HepG2 (cell line): ENCODE measurements around the gene SERPINB1. TPM values are rescaled to one million over a fixed set of nuclear protein-coding genes. Genes with fewer than 3 reads are reported as not detected.

Experiments used
- ATAC-seq: fragments of 200-7000 bp; cut with Tn5 transposase; 3 replicates; pipeline ENCODE4 v1.9.1; 2020; ENCODE audit warnings: mild to moderate bottlenecking, moderate library complexity
- BruUV-seq: library from RNA; stranded (reverse); fragments of 400-500 nt; replicated peaks from 2 replicates; lab custom pipeline; 2021; lab: Mats Ljungman, UMichigan
- CTCF ChIA-PET: fragments of 300-600 bp; formaldehyde crosslinking; extraction: SDS; loops from one replicate; lab custom pipeline; 2021; ENCODE audit warnings: low total read pairs, inconsistent platforms, low intra/inter-chr PET ratio; lab: Yijun Ruan, JAX
- POLR2A ChIA-PET: fragments of 350-600 bp; sonication (Branson Sonifier 250); formaldehyde crosslinking; loops from one replicate; lab custom pipeline; 2020; ENCODE audit warnings: antibody characterized with exemption, inconsistent platforms; lab: Yijun Ruan, JAX
- DNase-seq: peaks from one replicate; pipeline ENCODE4 v3.0.0-alpha.2; 2015; ENCODE audit warnings: low spot score
- FAIRE-seq: peaks from 3 replicates; lab custom pipeline; 2011; peaks lifted over from hg19 to GRCh38; lab: Jason Lieb, UNC
- H2AFZ ChIP-seq: one replicate; pipeline ENCODE4 v1.6.1; 2011; ENCODE audit warnings: low read length, inconsistent platforms
- H3K27ac ChIP-seq: fragments of 300-600 bp; 3 replicates; pipeline ENCODE4 v1.8.0; 2011; ENCODE audit warnings: mixed run types, mild to moderate bottlenecking, mixed read lengths, low read length, inconsistent platforms; ENCODE audit not compliant: insufficient read depth; ENCODE audit errors: extremely low read length
- H3K27me3 ChIP-seq, 2 experiments: fragments of 200-600 bp in 1 of 2; 2 replicates in 1 of 2; 3 replicates in 1 of 2; pipeline versions ENCODE4 v1.6.0 to v1.8.0; 2011; ENCODE audit warnings: low read length in 2 of 2, mild to moderate bottlenecking in 2 of 2, moderate library complexity in 2 of 2, inconsistent platforms in 1 of 2; ENCODE audit not compliant: insufficient read depth in 2 of 2, control insufficient read depth in 1 of 2
- H3K36me3 ChIP-seq, 2 experiments: fragments of 200-600 bp in 1 of 2; replicated peaks in 1 of 2; 2 replicates in 1 of 2; 3 replicates in 1 of 2; pipeline versions ENCODE4 v1.5.1 to v1.8.0; 2011; ENCODE audit warnings: low read length in 2 of 2, inconsistent platforms in 1 of 2; ENCODE audit not compliant: insufficient read depth in 2 of 2, control insufficient read depth in 1 of 2
- H3K4me1 ChIP-seq: 2 replicates; pipeline ENCODE4 v1.5.1; 2012; ENCODE audit warnings: low read length, inconsistent platforms; ENCODE audit not compliant: insufficient read depth
- H3K4me2 ChIP-seq: 2 replicates; pipeline ENCODE4 v1.6.0; 2011; ENCODE audit warnings: low read depth, low read length, inconsistent platforms
- H3K4me3 ChIP-seq, 3 experiments: fragments of 200-600 bp in 1 of 3; sonication (generic), shearing (Covaris generic) in 1 of 3; replicated peaks in 1 of 3; 2 replicates each; pipeline ENCODE4 v1.5.1; 2011 to 2016; ENCODE audit warnings: low read length in 3 of 3, inconsistent platforms in 2 of 3, low read depth in 2 of 3, mild to moderate bottlenecking in 2 of 3, control low read depth in 1 of 3, mixed read lengths in 1 of 3; ENCODE audit not compliant: insufficient read depth in 1 of 3
- H3K79me2 ChIP-seq: one replicate; pipeline ENCODE4 v1.6.1; 2011; ENCODE audit warnings: low read length, inconsistent platforms; ENCODE audit not compliant: insufficient read depth
- H3K9ac ChIP-seq: 2 replicates; pipeline ENCODE4 v1.6.0; 2011; ENCODE audit warnings: mild to moderate bottlenecking, low read depth, low read length, inconsistent platforms; ENCODE audit not compliant: insufficient read depth
- H3K9me3 ChIP-seq: 2 replicates; pipeline ENCODE4 v1.5.1; 2012; ENCODE audit warnings: mild to moderate bottlenecking, low read length
- H4K20me1 ChIP-seq: 2 replicates; pipeline ENCODE4 v1.6.0; 2011; ENCODE audit warnings: inconsistent platforms, mild to moderate bottlenecking, low read length, moderate library complexity; ENCODE audit not compliant: insufficient read depth
- MTA3 ChIP-seq: sonication (generic); formaldehyde crosslinking; IDR thresholded peaks from 2 replicates; pipeline ENCODE4 v1.4.0; 2020; ENCODE audit warnings: missing genetic modification reagents
- RBAK ChIP-seq: sonication (generic); formaldehyde crosslinking; IDR thresholded peaks from 2 replicates; pipeline ENCODE4 v1.5.1; 2020; ENCODE audit warnings: mild to moderate bottlenecking, missing genetic modification reagents
- WGBS: methylation state at CpG from one replicate; pipeline ENCODE4 v1.1.6; 2017; ENCODE audit warnings: low lambda C conversion rate; 5-methylcytosine and 5-hydroxymethylcytosine counted together
- in situ Hi-C: cut with HindIII; loops from 2 replicates; pipeline ENCODE4 v1.10.0; 2017; ENCODE audit warnings: low pct_unique_long_range_greater_than_20kb; ENCODE audit not compliant: extremely low pct_ligation_motif_present
- intact Hi-C: fragments of 100-400 bp; cut with micrococcal nuclease; formaldehyde crosslinking; loops from one replicate; pipeline ENCODE4 v1.10.0; 2022; ENCODE audit not compliant: unreplicated experiment
- polyA plus RNA-seq, 8 experiments: library from polyadenylated mRNA; depleted of rRNA in 3 of 8; stranded (reverse) in 7 of 8; unstranded in 1 of 8; fragments of >200 nt; fragmentation: Illumina TruSeq in 4 of 8; extraction: Trizol in 4 of 8; gene quantifications; 2 replicates each; pipeline versions ENCODE4 v1.2.1 to v1.2.3, GENCODE V29; 2011 to 2016; ENCODE audit warnings: low read depth in 4 of 8, missing spikeins in 1 of 8, mixed read lengths in 1 of 8; ENCODE audit not compliant: insufficient read depth in 1 of 8
- total RNA-seq, 5 experiments: library from RNA; depleted of rRNA; stranded (reverse); fragments of >200 nt; fragmentation: Illumina TruSeq; extraction: Trizol; gene quantifications; 2 replicates each; pipeline ENCODE4 v1.2.3, GENCODE V29; 2016; ENCODE audit warnings: low read depth in 1 of 5
- TF ChIP-seq, protein P1 (sequence below): sonication (generic); formaldehyde crosslinking; IDR thresholded peaks from 2 replicates; pipeline ENCODE4 v1.5.0; 2020; ENCODE audit warnings: missing genetic modification reagents
- TF ChIP-seq, protein P2 (sequence below): fragments of 450-650 bp; IDR thresholded peaks from 2 replicates; pipeline ENCODE4 v1.6.1; 2016

SERPINB1 gene
- total and polyA plus RNA-seq, 2 of the 13 experiments (the other 11 are each of a cell fraction or from before 2014, with no cell fraction given), result 41.4 to 60.5 TPM

DNA sequence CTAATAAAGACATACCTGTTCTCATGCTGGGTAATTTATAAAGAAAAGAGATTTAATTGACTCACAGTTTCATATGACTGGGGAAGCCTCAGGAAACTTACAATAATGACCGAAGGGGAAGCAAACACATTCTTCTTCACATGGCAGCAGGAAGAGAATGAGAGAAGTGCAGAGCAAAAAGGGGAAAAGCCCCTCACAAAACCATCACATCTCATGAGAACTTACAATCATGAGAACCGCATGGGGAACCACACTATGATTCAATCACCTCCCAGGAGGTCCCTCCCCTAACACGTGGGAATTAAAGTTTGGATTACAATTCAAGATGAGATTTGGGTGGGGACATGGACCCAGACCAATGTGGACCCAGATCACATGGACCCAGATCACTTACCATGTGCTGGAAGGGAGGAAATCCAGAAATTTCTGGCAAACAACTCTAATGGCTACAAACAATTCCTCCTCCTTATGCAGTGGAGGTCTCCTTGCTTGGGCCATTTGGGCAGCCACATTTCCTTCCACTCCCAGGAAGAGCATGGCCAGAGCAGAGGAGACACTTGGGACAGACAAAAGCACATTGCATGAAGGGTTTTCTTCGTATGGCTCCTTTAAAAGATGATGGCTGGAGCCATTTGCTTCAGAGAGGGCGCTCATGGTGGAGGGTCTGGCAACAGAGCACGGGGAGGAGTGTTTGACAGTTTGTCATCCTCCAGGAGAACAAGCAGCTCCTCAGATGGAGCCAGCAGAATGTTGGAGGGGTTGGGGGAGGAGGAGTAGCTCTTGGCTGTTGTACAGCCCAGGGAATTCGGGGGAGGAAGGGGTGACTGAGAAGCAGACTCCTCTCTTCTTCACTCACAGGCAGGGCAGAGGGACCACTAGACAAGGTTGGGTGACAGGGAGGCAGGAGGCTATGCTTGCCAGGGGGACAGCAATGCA is 31.0 kb upstream of the SERPINB1 start:
- Histone ChIP-seq H3K9ac (no peak overlapping the region), H3K4me1 (peaks cover 51% of the 10 kb centered on the region), H3K9me3 (no peaks in the 10 kb centered on the region), H3K36me3 (no peaks in the 10 kb centered on the region), H3K79me2 (no peaks in the 10 kb centered on the region), H3K4me3 (no peak overlapping the region), H3K27ac (no peak overlapping the region), H3K4me2 (no peak overlapping the region), H2AFZ (no peak overlapping the region), H3K27me3 (no peaks in the 10 kb centered on the region; a peak in 1 of 5 replicates), H4K20me1 (no peaks in the 10 kb centered on the region)
- intact Hi-C loops, result no loop called here
- BruUV-seq, result no TSS peak
- CTCF ChIA-PET, result no interaction called here
- POLR2A ChIA-PET, result no interaction called here
- no peak for FAIRE-seq
- ATAC-seq, result no peak
- DNase-seq, result no peak
- TF ChIP-seq, protein P1, sequence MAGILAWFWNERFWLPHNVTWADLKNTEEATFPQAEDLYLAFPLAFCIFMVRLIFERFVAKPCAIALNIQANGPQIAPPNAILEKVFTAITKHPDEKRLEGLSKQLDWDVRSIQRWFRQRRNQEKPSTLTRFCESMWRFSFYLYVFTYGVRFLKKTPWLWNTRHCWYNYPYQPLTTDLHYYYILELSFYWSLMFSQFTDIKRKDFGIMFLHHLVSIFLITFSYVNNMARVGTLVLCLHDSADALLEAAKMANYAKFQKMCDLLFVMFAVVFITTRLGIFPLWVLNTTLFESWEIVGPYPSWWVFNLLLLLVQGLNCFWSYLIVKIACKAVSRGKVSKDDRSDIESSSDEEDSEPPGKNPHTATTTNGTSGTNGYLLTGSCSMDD, result no peak
- TF ChIP-seq, protein P2, sequence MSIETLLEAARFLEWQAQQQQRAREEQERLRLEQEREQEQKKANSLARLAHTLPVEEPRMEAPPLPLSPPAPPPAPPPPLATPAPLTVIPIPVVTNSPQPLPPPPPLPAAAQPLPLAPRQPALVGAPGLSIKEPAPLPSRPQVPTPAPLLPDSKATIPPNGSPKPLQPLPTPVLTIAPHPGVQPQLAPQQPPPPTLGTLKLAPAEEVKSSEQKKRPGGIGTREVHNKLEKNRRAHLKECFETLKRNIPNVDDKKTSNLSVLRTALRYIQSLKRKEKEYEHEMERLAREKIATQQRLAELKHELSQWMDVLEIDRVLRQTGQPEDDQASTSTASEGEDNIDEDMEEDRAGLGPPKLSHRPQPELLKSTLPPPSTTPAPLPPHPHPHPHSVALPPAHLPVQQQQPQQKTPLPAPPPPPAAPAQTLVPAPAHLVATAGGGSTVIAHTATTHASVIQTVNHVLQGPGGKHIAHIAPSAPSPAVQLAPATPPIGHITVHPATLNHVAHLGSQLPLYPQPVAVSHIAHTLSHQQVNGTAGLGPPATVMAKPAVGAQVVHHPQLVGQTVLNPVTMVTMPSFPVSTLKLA, result peak; percentile 91
- whole genome bisulfite sequencing, result 47% methylated on average over 7 of the region's 7 CpGs
- in situ Hi-C loops, result no loop called here

DNA sequence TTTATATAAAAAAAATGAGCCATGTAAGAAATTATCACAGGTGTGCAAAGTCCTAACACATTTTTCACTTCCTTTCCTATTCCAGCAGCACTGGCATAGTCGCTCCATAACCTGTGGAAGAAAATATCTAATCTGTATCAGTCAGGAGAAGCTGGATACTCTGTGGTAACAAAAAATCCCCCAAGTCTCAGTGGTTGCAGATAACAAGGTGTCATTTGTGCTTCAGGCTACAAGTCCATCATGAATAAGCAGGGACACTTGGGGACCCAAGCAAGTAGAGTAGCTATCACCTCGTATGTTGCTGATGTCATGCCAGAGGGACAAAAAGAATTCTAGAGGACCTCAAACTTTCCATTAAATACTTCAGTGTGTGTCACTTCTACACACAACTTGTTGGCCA is 30.3 kb upstream of the SERPINB1 start:
- FAIRE-seq, result no peak
- Histone ChIP-seq H3K4me1 (peaks cover 44% of the 10 kb centered on the region), H3K27ac (no peak overlapping the region), H3K9ac (no peak overlapping the region), H3K27me3 (no peaks in the 10 kb centered on the region; a peak in 1 of 5 replicates), H3K9me3 (no peaks in the 10 kb centered on the region), H2AFZ (no peak overlapping the region), H3K4me3 (no peak overlapping the region), H3K79me2 (no peaks in the 10 kb centered on the region), H3K36me3 (no peaks in the 10 kb centered on the region), H3K4me2 (no peak overlapping the region), H4K20me1 (no peaks in the 10 kb centered on the region)
- no peak for ATAC-seq
- no peak for DNase-seq
- in situ Hi-C loops, result no loop called here
- TF ChIP-seq MTA3 (CRISPR knock-in tag) (no peak), RBAK (CRISPR knock-in tag) (peak; percentile 90)
- intact Hi-C loops, result no loop called here
- ChIA-PET CTCF (no interaction called here), POLR2A (interaction anchor here (1.3 to 1.9 kb wide), 2 partner anchors 14 to 31 kb away, joined by 4 to 5 read pairs; partner anchors contain the start of gene SERPINB9)
- BruUV-seq, result no TSS peak
- 57% methylated on average over 2 of the region's 2 CpGs for WGBS
